Endodermal cell (in vitro differentiated cells): ENCODE results near the gene LSAMP. TPM values are rescaled to one million over a fixed set of nuclear protein-coding genes. Genes with fewer than 3 reads are reported as not detected.
"Not testable (repeated sequence)": the region's sequence is repeated elsewhere in the genome, so short reads cannot be mapped to it uniquely, and the experiment has no call there.

Experiments
- DNase-seq: peaks from one replicate; pipeline ENCODE4 v3.0.0-alpha.2; 2017
- H3K27ac ChIP-seq: 2 replicates; pipeline ENCODE4 v1.5.1; 2013; ENCODE audit warnings: mild to moderate bottlenecking, low read depth, low read length, moderate library complexity
- H3K27me3 ChIP-seq: 2 replicates; pipeline ENCODE4 v1.6.1; 2013; ENCODE audit warnings: mild to moderate bottlenecking, low read length, moderate library complexity; ENCODE audit not compliant: insufficient read depth, control insufficient read depth, poor library complexity, severe bottlenecking
- H3K36me3 ChIP-seq: 2 replicates; pipeline ENCODE4 v1.7.0; 2013; ENCODE audit warnings: mild to moderate bottlenecking, low read length, moderate library complexity; ENCODE audit not compliant: control insufficient read depth, insufficient read depth
- H3K4me1 ChIP-seq: one replicate; pipeline ENCODE4 v1.7.0; 2013; ENCODE audit warnings: low read length; ENCODE audit not compliant: control insufficient read depth, insufficient read depth
- H3K4me3 ChIP-seq: 2 replicates; pipeline ENCODE4 v1.5.1; 2013; ENCODE audit warnings: mild to moderate bottlenecking, low read length, moderate library complexity
- H3K9ac ChIP-seq: 2 replicates; pipeline ENCODE4 v1.6.1; 2013; ENCODE audit warnings: mild to moderate bottlenecking, low read length, moderate library complexity; ENCODE audit not compliant: poor library complexity, severe bottlenecking; ENCODE audit errors: extremely low read depth
- H3K9me3 ChIP-seq: 2 replicates; pipeline ENCODE4 v1.6.1; 2013; ENCODE audit warnings: mild to moderate bottlenecking, low read length, moderate library complexity; ENCODE audit not compliant: control insufficient read depth
- H3K27ac Mint-ChIP-seq: 2 replicates; pipeline ENCODE4 v1.8.0; 2020; ENCODE audit warnings: mixed read lengths
- H3K27me3 Mint-ChIP-seq: 2 replicates; pipeline ENCODE4 v1.8.0; 2021; ENCODE audit warnings: mild to moderate bottlenecking, mixed read lengths; ENCODE audit not compliant: insufficient read depth
- H3K36me3 Mint-ChIP-seq: 2 replicates; pipeline ENCODE4 v1.8.0; 2020; ENCODE audit warnings: low read depth, mixed read lengths
- H3K4me1 Mint-ChIP-seq: 2 replicates; pipeline ENCODE4 v1.8.0; 2020; ENCODE audit warnings: mixed read lengths
- H3K4me3 Mint-ChIP-seq: 2 replicates; pipeline ENCODE4 v1.8.0; 2020; ENCODE audit warnings: mild to moderate bottlenecking, moderate library complexity, mixed read lengths
- H3K9me3 Mint-ChIP-seq: 2 replicates; pipeline ENCODE4 v1.8.0; 2020; ENCODE audit warnings: mild to moderate bottlenecking, mixed read lengths
- CTCF ChIP-seq: fragments of 200-600 bp; sonication (generic); conservative IDR thresholded peaks from 2 replicates; pipeline ENCODE4 v1.5.0; 2021; ENCODE audit warnings: antibody characterized with exemption, mild to moderate bottlenecking
- WGBS, 2 experiments: methylation state at CpG; one replicate each; pipeline versions ENCODE4 v1.1.5 to v1.1.7; 2013; ENCODE audit warnings: missing lambda C conversion rate in 2 of 2, mixed read lengths in 1 of 2; ENCODE audit not compliant: insufficient coverage in 1 of 2, insufficient read length in 1 of 2; 5-methylcytosine and 5-hydroxymethylcytosine counted together
- total RNA-seq, 2 donors: library from RNA; stranded (reverse); fragmentation: NEBNext Ultra II Directional in 1 of 2; extraction: Animal tissue kit (Norgen Biotek cat#: 25700) in 1 of 2; gene quantifications; 2 replicates in 1 of 2; 3 replicates in 1 of 2; pipeline ENCODE4 v1.2.1, GENCODE V29; 2021

Gene LSAMP
- total RNA-seq, 2 donors from 2014 or later: 4.4 to 10.2 TPM

GRCh38 chr3:116226266-116226665 is 219.0 kb downstream of the LSAMP start:
- TF ChIP-seq CTCF: no peak
- H3K27ac Mint-ChIP-seq: no peak overlapping the region
- no peaks in the 10 kb centered on the region for H3K36me3 Mint-ChIP-seq
- DNase-seq: no peak
- H3K27me3 Mint-ChIP-seq: no peaks in the 10 kb centered on the region
- H3K4me3 ChIP-seq: no peak overlapping the region
- 78 to 86% methylated on average over 1 of the region's 1 CpG for WGBS, 2 experiments
- H3K36me3 ChIP-seq: no peaks in the 10 kb centered on the region
- H3K4me1 Mint-ChIP-seq: peaks cover 6% of the 10 kb centered on the region
- no peaks in the 10 kb centered on the region for H3K4me1 ChIP-seq
- H3K9me3 ChIP-seq: no peaks in the 10 kb centered on the region
- no peak overlapping the region for H3K4me3 Mint-ChIP-seq
- H3K27me3 ChIP-seq: no peaks in the 10 kb centered on the region
- H3K9ac ChIP-seq: no peak overlapping the region
- H3K9me3 Mint-ChIP-seq: no peaks in the 10 kb centered on the region
- no peak overlapping the region for H3K27ac ChIP-seq

DNA sequence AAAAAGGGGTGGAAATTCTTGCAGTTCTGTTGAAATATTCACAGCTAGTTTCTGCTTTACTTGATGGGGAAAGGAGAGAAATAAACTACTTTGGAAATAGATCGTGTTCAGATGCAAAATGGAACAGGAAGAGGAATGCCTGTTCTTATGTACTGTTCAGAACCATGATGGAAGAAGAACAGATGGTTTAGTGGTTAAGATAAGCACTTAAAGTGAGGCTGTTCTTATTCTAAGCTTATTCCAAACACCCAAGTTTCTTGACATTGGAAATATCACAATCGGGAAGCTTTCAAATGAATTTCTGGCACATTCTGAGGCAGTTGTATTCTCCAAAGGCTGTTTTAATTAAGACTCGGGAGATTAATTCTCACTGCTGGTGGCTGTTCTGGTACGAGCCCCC is 228.5 kb downstream of the LSAMP start:
- Histone ChIP-seq H3K9me3 (no peaks in the 10 kb centered on the region), H3K27me3 (no peaks in the 10 kb centered on the region), H3K9ac (no peak overlapping the region), H3K4me3 (no peak overlapping the region), H3K27ac (no peak overlapping the region), H3K36me3 (no peaks in the 10 kb centered on the region), H3K4me1 (no peaks in the 10 kb centered on the region)
- no peak for TF ChIP-seq CTCF
- Mint-ChIP-seq H3K36me3 (no peaks in the 10 kb centered on the region), H3K27ac (no peak overlapping the region), H3K4me3 (no peak overlapping the region), H3K4me1 (no peaks in the 10 kb centered on the region), H3K27me3 (no peaks in the 10 kb centered on the region), H3K9me3 (no peaks in the 10 kb centered on the region)
- WGBS, 2 experiments: 95 to 100% methylated on average over 2 to 4 of the region's 4 CpGs
- DNase-seq: no peak

DNA sequence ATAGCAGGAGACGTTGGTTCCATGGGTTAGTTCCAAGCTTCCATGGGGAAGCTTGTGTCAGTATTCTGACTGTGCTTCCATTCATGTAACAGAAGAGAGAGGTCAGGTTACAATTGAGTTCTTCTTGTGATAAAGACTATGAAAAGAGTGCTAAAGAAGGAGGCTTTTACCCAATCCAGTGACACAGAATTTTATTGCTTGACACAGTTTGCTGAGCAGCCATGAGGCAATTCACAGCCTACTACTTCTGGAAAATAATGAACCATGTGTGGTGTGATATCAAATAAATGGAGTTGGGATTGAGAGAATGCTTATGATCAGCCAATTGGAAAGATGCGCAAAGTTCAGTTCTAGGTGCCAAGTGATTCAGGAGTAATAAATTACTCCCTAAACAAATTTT is 233.4 kb downstream of the LSAMP start:
- Mint-ChIP-seq H3K27me3 (no peaks in the 10 kb centered on the region), H3K4me1 (no peaks in the 10 kb centered on the region), H3K9me3 (peaks cover 14% of the 10 kb centered on the region), H3K4me3 (no peak overlapping the region), H3K36me3 (peaks cover 3% of the 10 kb centered on the region), H3K27ac (no peak overlapping the region)
- DNase-seq: no peak
- H3K27me3 ChIP-seq: no peaks in the 10 kb centered on the region
- no peak overlapping the region for H3K9ac ChIP-seq
- no peaks in the 10 kb centered on the region for H3K4me1 ChIP-seq
- no peak overlapping the region for H3K27ac ChIP-seq
- 58 to 66% methylated on average over 1 of the region's 2 CpGs for WGBS, 2 experiments
- H3K36me3 ChIP-seq: no peaks in the 10 kb centered on the region
- no peak overlapping the region for H3K4me3 ChIP-seq
- no peak for TF ChIP-seq CTCF
- no peaks in the 10 kb centered on the region for H3K9me3 ChIP-seq

DNA sequence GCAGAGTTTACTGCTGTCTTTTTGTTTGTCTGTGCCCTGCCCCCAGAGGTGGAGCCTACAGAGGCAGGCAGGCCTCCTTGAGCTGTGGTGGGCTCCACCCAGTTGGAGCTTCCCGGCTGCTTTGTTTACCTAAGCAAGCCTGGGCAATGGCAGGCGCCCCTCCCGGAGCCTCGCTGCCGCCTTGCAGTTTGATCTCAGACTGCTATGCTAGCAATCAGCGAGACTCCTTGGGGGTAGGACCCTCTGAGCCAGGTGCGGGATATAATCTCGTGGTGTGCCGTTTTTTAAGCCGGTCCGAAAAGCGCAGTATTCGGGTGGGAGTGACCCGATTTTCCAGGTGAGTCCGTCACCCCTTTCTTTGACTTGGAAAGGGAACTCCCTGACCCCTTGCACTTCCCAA is 236.5 kb downstream of the LSAMP start:
- H3K9ac ChIP-seq: not testable (repeated sequence)

More for the DNA sequence above, 236.5 kb downstream of the LSAMP start:
- H3K9me3 ChIP-seq, H3K36me3 Mint-ChIP-seq, H3K27ac ChIP-seq, H3K4me1 ChIP-seq, H3K27ac Mint-ChIP-seq, H3K27me3 Mint-ChIP-seq, H3K4me3 ChIP-seq, H3K4me3 Mint-ChIP-seq, H3K36me3 ChIP-seq, H3K4me1 Mint-ChIP-seq, H3K27me3 ChIP-seq, DNase-seq: not testable (repeated sequence)
- peaks cover 14% of the 10 kb centered on the region for H3K9me3 Mint-ChIP-seq
- WGBS, 2 experiments: 78 to 87% methylated on average over 5 to 15 of the region's 15 CpGs
